ENCODE measurements around the gene CSNK2A2.
A peak's percentile ranks its signal among the peaks of the same experiment; 100 is the strongest.

Gene CSNK2A2

GRCh38 chr16:58212824-58213655 lies 15.1 kb upstream of the CSNK2A2 start:
- DNase-seq: no peak

GRCh38 chr16:58211846-58212245 lies 13.9 kb upstream of the CSNK2A2 start:
- DNase-seq: no peak

More at GRCh38 chr16:58212824-58213655, 15.1 kb upstream of the CSNK2A2 start:
- no peak for TF ChIP-seq POLR2A (IDR thresholded peaks at IDR 0.05; ENCODE audit: low read length)
- TF ChIP-seq GATA1 (IDR thresholded peaks at IDR 0.05; ENCODE audit: low read depth, low read length): no peak

GRCh38 chr16:58211245-58211644 lies 13.3 kb upstream of the CSNK2A2 start:
- TF ChIP-seq GATA1 (IDR thresholded peaks at IDR 0.05; ENCODE audit: low read depth, low read length) (no peak), POLR2A (IDR thresholded peaks at IDR 0.05; ENCODE audit: low read length) (no peak)
- DNase-seq: no peak

More at GRCh38 chr16:58211846-58212245, 13.9 kb upstream of the CSNK2A2 start:
- TF ChIP-seq GATA1 (IDR thresholded peaks at IDR 0.05; ENCODE audit: low read depth, low read length) (no peak), POLR2A (IDR thresholded peaks at IDR 0.05; ENCODE audit: low read length) (no peak)

- no peak for DNase-seq
Measured at GRCh38 chr16:58205276-58206036, 7.5 kb upstream of the CSNK2A2 start.

GRCh38 chr16:58201163-58201562 lies 3.3 kb upstream of the CSNK2A2 start:
- DNase-seq: no peak
- TF ChIP-seq GATA1 (IDR thresholded peaks at IDR 0.05; ENCODE audit: low read depth, low read length) (no peak), POLR2A (IDR thresholded peaks at IDR 0.05; ENCODE audit: low read length) (no peak)

More at GRCh38 chr16:58205276-58206036, 7.5 kb upstream of the CSNK2A2 start:
- TF ChIP-seq GATA1 (IDR thresholded peaks at IDR 0.05; ENCODE audit: low read depth, low read length): no peak
- TF ChIP-seq POLR2A (IDR thresholded peaks at IDR 0.05; ENCODE audit: low read length): no peak

GRCh38 chr16:58200004-58200797 lies 2.3 kb upstream of the CSNK2A2 start:
- peak; percentile 13 to 24 for DNase-seq
- TF ChIP-seq POLR2A (IDR thresholded peaks at IDR 0.05; ENCODE audit: low read length) (no peak), GATA1 (IDR thresholded peaks at IDR 0.05; ENCODE audit: low read depth, low read length) (no peak)

- peak in 1 of 2 experiments; percentile 16 for DNase-seq
- TF ChIP-seq POLR2A (IDR thresholded peaks at IDR 0.05; ENCODE audit: low read length) (no peak), GATA1 (IDR thresholded peaks at IDR 0.05; ENCODE audit: low read depth, low read length) (no peak)
Measured at GRCh38 chr16:58198803-58199411, 1.0 kb upstream of the CSNK2A2 start.

- DNase-seq: peak; percentile 30 to 62
- TF ChIP-seq POLR2A (IDR thresholded peaks at IDR 0.05; ENCODE audit: low read length): no peak
- no peak for TF ChIP-seq GATA1 (IDR thresholded peaks at IDR 0.05; ENCODE audit: low read depth, low read length)
Measured at GRCh38 chr16:58197314-58198012, 443 bp downstream of the CSNK2A2 start.

GRCh38 chr16:58196898-58197313 lies 1.0 kb downstream of the CSNK2A2 start:
- peak; percentile 28 to 39 for DNase-seq
- no peak for TF ChIP-seq POLR2A (IDR thresholded peaks at IDR 0.05; ENCODE audit: low read length)
- TF ChIP-seq GATA1 (IDR thresholded peaks at IDR 0.05; ENCODE audit: low read depth, low read length): no peak

- DNase-seq: no peak
- TF ChIP-seq GATA1 (IDR thresholded peaks at IDR 0.05; ENCODE audit: low read depth, low read length) (no peak), POLR2A (IDR thresholded peaks at IDR 0.05; ENCODE audit: low read length) (no peak)
Measured at GRCh38 chr16:58195771-58196170, 2.1 kb downstream of the CSNK2A2 start.

- DNase-seq: no peak
- TF ChIP-seq GATA1 (IDR thresholded peaks at IDR 0.05; ENCODE audit: low read depth, low read length) (no peak), POLR2A (IDR thresholded peaks at IDR 0.05; ENCODE audit: low read length) (no peak)
Measured at GRCh38 chr16:58195344-58195743, 2.6 kb downstream of the CSNK2A2 start.

- DNase-seq: no peak
- TF ChIP-seq GATA1 (IDR thresholded peaks at IDR 0.05; ENCODE audit: low read depth, low read length): no peak
- TF ChIP-seq POLR2A (IDR thresholded peaks at IDR 0.05; ENCODE audit: low read length): no peak
Measured at GRCh38 chr16:58194790-58195189, 3.1 kb downstream of the CSNK2A2 start.
